HG03439 (cell line): Measurements from ENCODE around the gene ERCC4.
A peak's percentile ranks its signal among the peaks of the same experiment; 100 is the strongest.
"Not testable (repeated sequence)": the region's sequence is repeated elsewhere in the genome, so short reads cannot be mapped to it uniquely, and the experiment has no call there.

Source experiments
- ATAC-seq: cut with Tn5 transposase; IDR thresholded peaks from one replicate; pipeline ENCODE4 v1.9.1; 2021; ENCODE audit warnings: mild to moderate bottlenecking, moderate library complexity; ENCODE audit not compliant: unreplicated experiment

ERCC4 gene

DNA sequence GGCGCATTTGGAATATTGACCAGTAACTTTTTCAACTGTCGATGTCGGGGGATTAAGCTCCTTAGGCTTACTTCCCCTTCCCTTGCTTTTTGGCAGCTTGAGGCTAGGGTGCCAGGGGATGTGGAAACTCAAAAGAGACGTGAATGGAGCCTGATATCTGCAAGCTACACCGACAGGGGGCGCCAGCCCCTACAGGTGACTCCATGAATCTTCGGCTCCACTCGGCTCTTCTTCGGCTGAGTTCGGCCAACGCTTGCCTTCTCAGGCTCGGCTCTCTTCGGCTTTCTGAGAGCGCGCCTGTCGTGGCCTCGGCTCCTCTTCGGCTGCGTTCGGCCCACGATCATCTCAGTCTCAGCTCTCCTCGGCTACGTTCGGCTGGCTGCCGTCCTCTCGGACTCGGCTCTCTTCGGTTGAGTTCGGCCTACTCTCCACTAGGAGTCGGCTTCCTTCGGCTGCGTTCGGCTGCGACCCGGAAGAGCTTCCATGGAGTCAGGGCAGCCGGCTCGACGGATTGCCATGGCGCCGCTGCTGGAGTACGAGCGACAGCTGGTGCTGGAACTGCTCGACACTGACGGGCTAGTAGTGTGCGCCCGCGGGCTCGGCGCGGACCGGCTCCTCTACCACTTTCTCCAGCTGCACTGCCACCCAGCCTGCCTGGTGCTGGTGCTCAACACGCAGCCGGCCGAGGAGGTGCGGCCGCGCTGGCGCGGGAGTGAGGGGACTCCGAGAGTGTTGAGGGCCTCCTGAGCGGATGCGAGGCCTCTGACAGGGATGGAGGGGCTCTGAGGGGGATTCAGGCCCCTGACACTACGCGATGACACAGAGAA lies at the start of gene ERCC4:
TSS of gene ERCC4 (plus strand) at position 472 of the 827 bp plus-strand sequence. CDS start at position 484, 12 bp downstream.
- ATAC-seq = peak; percentile 97

DNA sequence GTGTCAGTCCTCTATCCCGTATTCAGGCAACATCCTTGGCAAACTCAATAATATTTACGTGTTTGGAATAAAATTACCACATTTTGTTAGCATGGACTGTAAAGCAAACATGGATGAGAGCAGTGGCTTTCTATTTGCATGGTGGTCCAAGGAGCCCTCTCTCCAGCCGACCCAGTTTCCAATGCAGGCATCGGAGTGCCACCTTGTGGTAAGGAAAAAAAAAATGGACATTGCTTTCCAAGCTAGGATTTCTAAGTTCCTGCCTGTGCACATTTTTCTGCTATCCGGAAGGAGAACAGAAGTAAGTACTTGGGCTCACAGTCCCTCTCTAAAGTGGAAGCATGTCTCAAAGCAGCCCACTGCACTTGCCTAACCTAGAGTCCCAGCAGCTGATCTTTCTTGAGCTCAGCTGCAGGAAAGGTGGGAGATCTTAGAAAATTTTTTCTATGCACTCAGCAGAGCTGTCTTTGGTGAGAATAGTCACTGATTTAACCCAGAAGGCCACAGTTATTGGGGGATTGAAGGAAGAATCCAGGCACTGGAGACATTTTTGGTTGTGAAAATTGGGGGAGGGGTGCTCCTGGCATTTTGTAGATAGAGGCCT lies 46.0 kb upstream of the ERCC4 start:
- ATAC-seq = no peak

DNA sequence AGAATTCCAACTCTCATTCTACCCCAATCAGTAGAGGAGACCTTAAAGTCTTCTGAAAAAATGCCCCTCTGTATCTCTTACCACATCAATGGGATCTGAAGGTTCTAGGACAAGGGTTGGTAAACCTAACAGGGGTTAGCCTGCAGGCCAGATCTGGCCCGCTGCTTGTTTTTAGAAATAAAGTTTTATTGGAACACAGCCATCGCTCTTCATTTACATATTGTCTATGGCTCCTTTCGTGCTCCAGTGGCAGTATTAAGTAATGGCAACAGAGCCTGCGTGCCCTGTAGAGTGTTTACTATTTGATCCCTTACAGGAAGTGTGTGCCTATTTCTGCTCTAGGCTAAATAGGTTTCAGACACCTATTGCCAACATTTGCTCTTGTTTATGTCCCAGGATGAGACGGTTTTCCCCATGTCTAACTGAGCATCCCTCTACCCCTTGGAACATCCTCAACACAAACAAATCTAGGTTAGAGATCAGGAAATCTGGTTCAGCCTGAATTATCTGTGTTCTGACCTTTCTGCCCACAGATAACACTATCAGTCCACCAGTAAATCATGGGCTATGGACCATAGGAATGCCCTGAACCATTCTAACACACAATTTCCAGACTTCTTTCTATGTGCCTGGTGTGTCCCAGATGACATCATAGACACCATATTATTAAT lies 44.2 kb upstream of the ERCC4 start:
- no peak for ATAC-seq

DNA sequence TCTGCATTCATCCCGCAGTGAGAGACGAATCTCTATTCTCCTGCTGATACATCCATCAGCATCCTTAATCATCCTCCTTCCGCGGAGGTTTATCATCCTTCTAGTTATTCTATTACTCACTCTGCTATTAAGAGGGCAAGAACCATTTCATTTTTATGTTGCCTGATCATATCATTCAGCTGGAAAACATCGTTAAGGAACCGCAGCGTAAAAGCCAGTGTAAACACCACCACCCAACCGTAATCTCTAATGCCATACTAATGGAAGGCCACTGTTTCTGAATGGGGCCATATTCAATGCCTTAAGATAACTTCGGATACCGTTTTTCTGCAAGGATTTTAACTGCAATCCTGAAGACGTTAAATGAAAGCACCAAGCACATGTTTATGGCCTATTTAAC lies 36.7 kb upstream of the ERCC4 start:
- ATAC-seq = no peak

DNA sequence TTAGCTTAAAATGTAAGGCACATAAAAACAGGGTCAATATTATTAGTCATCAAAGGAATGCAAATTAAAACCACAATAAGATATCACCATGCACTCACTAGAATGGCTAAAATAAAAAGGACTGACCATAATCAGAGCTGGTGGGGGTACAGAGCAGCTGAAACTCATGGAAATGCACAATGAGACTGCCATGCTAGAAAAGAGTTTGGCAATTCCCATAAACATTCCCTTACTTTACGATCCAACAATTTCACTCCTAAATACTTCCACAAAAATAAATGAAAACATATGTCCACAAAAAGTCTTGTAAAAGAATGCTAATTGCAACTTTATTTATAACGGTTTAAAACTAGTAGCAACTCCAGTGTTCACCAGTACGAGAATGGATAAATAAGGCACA lies 36.1 kb upstream of the ERCC4 start:
- ATAC-seq = no peak

DNA sequence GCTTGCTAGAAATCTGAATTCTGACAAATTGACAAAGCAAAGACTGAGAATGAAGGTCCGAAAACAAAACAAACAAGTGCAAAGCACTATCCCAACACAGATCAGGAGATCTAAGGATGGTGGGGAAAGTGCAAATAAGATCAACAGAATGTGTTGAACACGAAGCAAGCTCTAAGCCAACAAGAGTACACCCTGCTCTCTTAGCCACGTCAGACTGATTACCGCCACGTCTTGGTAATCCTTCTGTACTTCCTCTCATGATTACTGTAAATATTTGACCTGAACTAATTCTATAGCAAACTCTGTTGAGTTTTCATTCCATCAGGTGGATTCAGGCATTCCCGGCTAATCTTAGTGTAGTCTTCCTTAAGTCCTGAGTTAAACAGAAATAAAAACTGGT lies 34.3 kb upstream of the ERCC4 start:
- ATAC-seq = no peak

DNA sequence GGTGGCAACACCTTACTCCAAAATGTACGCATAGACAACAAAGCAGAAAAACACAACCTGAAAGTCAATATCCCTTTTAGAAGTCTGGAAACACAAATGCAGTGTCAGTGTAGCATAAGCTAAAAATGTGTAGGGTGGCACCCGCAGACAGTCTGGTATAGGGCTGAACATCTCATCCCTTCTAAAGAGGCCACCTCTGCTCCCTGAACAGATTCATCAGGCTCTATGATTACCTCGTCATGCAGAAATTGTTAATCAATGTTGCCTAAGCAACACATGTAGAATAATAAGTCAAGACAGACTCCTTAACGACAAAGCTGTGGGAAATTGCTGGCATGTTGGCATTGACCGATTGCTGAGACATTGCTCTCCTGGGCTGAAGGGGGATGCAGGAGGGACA lies 33.3 kb upstream of the ERCC4 start:
- no peak for ATAC-seq

DNA sequence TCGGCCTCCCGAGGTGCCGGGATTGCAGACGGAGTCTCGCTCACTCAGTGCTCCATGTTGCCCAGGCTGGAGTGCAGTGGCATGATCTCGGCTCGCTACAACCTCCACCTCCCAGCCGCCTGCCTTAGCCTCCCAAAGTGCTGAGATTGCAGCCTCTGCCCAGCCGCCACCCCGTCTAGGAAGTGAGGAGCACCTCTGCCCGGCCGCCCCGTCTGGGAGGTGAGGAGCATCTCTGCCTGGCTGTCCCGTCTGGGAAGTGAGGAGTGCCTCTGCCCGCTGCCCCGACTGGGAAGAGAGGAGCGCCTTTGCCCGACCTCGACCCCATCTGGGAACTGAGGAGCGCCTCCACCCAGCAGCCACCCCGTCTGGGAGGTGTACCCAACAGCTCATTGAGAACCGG lies 30.6 kb upstream of the ERCC4 start:
- ATAC-seq = not testable (repeated sequence)

DNA sequence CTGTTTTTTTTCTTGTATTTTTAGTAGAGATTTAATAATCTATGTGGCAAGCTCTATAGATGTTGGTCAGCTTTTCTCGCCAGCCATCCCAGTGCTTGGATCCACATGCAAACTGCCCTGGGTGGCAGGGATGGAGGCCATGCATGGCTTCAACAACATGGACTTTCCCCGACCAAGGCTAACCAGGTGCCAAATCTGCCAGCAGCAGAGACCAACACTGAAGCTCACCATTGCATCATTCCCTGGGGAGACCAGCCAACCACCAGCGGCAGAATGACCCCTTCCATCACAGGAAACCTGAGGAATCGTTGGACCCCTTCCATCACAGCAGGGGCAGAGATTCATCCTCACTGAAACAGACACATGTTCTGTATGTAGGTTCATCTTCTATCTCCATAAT lies 27.7 kb upstream of the ERCC4 start:
- ATAC-seq = no peak

DNA sequence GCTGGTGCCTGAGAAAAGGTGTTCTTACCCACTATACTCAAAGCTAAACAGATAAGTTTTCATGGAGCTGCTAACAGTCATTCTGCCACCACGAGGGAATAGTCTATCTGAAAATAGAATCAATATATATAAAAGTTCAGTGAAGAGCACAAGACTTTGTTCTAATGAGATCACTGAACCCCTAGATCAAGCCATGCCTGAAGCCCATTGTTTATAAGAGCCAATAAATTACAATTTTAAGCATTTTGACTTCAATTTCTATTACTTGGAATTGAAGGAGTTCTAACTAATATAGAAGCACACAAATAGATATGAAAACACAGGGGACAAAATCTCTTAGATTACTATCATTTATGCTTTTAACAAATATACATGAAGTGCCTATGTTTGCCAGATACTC lies 24.4 kb upstream of the ERCC4 start:
- ATAC-seq = no peak

DNA sequence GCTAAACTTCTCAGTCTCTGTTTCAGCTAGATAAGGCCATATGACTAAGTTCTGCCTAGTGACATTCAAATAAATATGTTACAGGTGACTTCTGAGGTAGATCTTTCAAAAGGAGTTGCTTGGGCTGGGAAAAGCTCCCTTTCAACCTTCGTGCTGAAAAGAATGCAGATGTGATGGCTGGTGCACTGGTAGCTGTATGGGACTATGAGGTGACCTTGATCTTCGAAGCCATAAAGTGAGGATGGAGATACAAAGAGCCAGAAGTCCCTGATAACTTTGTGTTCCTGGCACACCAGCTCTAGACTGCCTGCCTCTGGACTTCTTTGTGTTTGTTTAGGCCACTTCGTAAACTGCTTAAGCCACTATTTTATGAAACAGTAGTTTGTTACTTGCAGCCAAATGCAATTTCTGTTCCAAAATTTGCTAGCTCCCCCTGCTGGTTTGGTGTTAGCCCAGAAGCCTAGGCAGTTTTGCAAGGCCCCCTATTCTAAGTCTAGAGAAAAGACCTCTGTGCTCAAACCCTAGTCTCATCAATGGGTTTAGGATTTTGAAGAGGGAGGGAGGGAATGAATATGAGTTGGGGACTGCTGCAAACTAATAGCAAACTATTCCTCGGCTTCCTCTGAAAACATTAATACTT lies 23.3 kb upstream of the ERCC4 start:
- ATAC-seq = no peak

DNA sequence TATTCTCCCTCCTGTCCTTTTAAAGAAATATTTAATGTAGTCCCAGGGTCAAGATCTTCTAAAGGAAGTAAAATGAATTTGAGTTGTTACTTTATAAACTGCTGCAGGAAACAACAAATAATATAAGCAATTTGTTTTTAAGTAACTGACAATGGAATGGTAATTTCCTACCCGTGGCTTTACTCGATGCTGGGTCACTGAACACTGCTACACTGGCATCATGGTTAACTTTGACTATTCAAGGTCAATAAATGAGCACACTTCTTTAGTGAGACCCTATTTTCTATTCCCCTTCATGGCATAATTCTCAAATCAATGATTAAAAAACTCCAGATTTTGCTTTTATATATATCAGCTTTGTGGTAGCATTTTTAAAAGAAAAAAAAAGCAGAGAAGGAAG lies 22.1 kb upstream of the ERCC4 start:
- ATAC-seq = no peak

DNA sequence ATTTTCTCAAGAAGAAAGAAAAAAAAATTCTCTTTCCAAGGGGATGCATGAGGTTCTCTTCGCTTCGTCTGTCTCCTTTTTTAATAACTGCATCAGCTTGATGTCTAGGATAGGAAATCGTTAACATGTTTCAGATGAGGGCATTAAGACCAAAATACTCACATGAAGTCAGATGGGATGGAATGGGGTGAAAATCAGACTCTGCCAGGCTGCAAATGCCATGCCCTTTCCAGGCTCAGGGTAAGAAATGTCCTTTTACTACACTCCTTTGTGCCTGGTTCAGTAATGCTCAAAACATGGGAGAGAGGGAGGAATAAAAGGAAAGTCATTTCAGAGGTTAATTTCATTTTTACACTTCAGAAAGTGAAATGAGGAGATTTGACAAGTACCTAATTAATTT lies 21.7 kb upstream of the ERCC4 start:
- ATAC-seq = no peak

DNA sequence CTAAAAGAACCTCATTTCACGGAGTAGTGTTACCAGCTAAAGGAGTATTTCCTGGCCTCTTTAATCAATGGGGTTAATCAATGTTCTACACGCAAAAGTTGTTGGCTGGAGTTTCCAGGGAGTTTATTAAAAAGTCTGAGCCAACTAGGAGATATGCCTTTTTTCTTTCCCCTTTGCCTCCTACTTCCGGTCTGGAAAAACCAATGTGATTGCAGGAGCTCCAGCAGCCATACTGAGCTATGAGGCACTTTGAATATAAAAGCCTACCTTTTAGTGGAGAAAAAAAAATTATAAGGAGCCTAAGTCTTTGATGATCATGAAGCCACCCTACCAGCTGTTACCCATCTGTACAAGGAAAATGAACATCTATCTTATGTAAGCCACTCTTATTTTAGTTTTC lies 17.9 kb upstream of the ERCC4 start:
- no peak for ATAC-seq

DNA sequence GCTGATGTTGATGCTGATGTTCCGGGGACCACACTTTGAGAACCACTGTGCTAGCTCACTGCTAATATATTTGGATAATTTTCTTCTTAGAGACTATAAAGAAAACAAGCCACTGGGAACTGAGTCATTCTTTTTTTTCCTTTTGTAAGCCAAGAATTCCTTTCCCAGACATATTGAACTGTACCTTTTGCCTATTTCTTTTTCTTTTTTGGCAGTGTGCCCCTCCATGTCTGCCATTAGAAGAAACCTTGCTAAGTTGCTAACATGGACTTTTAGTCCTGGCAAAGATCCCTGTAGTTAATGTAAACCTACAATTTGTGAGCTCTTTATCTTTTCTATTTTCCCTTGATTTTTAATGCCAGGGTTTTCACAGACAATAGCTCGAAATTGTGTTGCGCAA lies 17.3 kb upstream of the ERCC4 start:
- ATAC-seq = no peak

DNA sequence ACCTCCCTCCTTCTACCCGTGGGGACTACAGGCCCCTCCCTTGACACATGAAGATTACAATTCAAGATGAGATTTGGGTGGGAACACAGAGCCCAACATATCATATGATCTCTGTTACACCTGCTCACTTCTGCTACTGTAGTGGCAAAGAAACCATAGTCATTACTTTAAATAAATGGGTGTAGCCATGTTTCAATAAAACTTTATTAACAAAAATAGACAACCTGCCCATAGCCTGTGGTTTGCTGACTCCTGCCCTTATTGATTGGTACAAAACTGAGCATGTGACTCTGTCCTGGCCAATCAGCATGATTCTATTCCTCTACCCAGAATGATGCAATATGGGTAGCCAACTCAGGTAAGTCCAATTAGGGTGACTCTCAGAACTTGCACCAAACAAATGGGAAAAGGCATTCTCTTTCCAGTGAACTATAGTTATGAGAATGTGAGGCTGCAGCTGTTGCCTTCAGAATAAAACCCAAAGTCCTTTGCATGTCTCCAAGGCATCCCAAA lies 15.7 kb upstream of the ERCC4 start:
- ATAC-seq = no peak

DNA sequence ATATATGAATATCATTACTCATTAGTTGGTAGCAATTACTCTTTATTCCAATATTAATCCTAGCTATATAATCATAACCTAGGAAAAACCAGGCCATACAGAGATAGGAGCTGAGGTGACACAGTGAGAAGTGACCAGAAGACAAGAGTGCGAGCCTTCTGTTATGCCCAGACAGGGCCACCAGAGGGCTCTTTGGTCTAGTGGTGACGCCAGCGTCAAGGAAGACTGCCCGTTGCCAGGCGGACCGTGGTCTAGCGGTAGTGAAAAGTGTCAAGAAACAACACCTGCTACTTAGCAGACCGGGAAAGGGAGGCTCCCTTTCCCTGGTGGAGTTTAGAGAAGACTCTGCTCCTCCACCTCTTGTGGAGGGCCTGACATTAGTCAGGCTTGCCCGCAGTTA lies 15.1 kb upstream of the ERCC4 start:
- ATAC-seq = not testable (repeated sequence)

DNA sequence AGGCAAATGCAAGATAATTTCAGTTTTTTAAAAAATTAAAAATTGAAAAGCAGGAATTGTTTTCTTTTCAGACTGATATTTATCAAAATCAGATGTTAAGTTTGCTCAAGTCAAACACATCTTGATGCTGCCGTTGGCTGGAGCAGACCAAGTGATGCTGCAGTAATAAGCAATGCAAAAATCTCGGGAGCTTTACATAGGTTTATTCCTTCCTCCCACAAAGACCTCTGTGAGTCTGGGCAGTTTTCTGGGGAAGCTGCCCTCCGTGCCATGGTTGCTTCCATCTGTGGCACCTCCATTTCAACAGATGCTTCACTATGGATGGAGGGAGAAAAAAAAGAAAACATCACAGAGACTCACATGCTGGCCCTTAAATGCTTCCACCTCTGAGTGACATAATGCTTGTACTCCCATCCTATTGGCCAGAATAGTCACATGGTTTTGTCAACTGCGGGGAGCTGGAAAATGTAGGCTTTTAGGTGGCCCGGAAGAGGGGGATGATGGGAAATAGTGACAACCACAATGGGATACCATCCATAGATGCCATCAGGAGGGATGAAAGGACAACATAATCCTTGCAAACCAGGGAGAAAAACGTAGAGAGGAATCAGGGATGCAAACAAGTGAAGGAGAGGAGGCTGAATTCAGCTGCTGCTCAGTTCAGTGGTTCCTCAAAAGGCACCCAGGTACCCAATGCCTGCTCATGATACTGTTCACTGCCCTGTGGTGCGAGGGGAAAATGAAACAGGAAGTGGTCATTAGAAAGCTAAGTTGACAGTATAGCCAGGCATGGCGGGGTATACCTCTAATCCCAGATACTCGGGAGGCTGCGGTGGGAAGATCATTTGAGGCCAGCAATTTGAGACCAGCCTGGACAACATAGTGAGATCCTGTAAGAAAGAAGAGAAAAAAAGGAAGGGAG lies 13.5 kb upstream of the ERCC4 start:
- no peak for ATAC-seq

DNA sequence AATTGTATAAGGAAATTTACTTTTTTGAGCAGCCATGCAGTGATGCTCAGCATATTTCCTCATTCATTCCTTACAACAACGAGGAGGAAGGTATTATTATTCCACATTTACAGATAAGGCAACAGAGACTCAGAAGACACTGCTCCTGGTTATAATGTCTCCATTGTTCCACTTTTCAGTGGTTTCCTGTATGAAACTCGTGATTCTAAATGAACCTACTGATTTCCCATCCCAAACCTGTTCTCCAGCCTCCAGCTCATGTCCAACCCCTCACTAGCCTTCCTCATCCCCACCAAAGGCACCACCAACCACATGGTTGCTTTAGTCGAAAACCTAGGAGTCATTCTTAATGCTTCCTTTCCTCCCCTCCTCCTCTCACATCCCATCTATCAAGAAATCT lies 12.5 kb upstream of the ERCC4 start:
- ATAC-seq = no peak

DNA sequence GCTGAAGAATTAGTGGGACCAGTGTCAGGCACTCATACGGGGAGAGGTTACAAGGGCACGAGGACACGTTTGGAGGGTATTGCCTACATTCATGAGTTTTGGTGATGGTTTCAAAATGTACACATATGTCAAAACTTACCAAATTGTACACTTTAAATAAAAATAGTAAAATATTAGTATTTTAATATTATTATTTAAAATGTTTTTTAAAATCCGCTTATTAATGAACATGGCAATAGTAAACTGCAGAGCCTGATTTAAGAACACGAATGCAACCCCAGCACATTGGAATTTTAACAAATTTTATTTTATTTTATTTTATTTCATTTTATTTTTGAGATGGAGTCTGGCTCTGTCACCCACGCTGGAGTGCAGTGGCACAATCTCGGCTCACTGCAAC lies 10.9 kb upstream of the ERCC4 start:
- ATAC-seq = no peak
